Lower lobe of right lung (tissue), 2 donors: ENCODE results near the gene CNIH3. TPM values are rescaled to one million over a fixed set of nuclear protein-coding genes. Genes with fewer than 3 reads are reported as not detected.

Experiments used
- ATAC-seq, 2 donors: fragments of 200-7000 bp; cut with Tn5 transposase; one replicate each; pipeline ENCODE4 v1.9.1; 2020 to 2022; ENCODE audit warnings: mild to moderate bottlenecking in 2 of 2, moderate library complexity in 2 of 2
- DNase-seq: peaks from one replicate; pipeline ENCODE4 v3.0.0-alpha.2; 2020
- H3K27ac ChIP-seq: fragments of 200-600 bp; one replicate; pipeline ENCODE4 v1.8.0; 2022
- H3K27me3 ChIP-seq: fragments of 200-600 bp; one replicate; pipeline ENCODE4 v1.8.0; 2022; ENCODE audit warnings: low read depth
- H3K36me3 ChIP-seq: fragments of 200-600 bp; one replicate; pipeline ENCODE4 v1.8.0; 2022; ENCODE audit warnings: mild to moderate bottlenecking
- H3K4me1 ChIP-seq: fragments of 200-600 bp; one replicate; pipeline ENCODE4 v1.8.0; 2022
- H3K4me3 ChIP-seq: fragments of 200-600 bp; one replicate; pipeline ENCODE4 v1.8.0; 2022; ENCODE audit warnings: mild to moderate bottlenecking
- H3K9me3 ChIP-seq: fragments of 200-600 bp; one replicate; pipeline ENCODE4 v1.8.0; 2022
- CTCF ChIP-seq: fragments of 200-600 bp; IDR thresholded peaks from one replicate; pipeline ENCODE4 v1.8.0; 2022; ENCODE audit warnings: antibody characterized with exemption, mild to moderate bottlenecking
- intact Hi-C: fragments of 100-400 bp; cut with DNase I; formaldehyde crosslinking; loops from one replicate; pipeline ENCODE4 v1.11.0; 2022
- total RNA-seq: library from RNA; stranded (reverse); fragmentation: NEBNext Ultra II Directional; extraction: Animal tissue kit (Norgen Biotek cat#: 25700); gene quantifications from one replicate; pipeline ENCODE4 v1.2.1, GENCODE V29; 2021
- donor health status: DM: no; HTN: yes; CAD: no; lungs with severe emphysema.

CNIH3 gene
- total RNA-seq, 1 donor from 2014 or later: 2.1 TPM

DNA sequence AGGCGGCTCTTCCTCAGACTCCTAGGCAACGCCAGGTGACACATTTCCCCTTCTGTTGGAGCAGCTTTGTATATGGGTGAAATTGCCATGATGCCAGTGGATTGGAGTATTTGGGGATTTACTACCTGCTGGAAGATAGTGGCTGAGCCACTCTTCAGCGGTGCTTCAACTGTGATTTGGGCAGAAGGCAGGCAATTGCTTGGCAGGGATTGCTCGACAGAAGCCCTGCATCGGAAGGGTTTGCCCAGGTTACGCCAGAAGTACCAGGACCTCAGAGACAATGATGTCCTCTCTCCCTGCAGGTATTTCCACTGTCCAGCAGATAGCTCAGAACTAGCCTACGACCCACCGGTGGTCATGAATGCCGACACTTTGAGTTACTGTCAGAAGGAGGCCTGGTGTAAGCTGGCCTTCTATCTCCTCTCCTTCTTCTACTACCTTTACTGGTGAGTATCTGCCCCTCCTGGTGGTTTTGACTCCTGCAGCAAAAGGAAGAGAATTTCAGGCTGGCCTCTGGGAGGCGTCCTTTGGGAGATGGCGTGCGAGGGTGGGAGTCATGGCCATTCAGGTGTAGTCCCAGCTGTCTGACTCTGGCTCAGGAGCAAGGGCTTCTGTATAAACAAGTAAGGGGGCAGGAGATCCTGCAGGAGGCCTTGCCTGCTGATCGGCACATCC, 118.3 kb downstream of the CNIH3 start:
- intact Hi-C loops: no loop called here
- ATAC-seq: no peak
- TF ChIP-seq CTCF: no peak
- DNase-seq: no peak
- H3K27me3 ChIP-seq: no peaks in the 10 kb centered on the region
- H3K9me3 ChIP-seq: no peaks in the 10 kb centered on the region
- no peak overlapping the region for H3K27ac ChIP-seq
- H3K36me3 ChIP-seq: no peaks in the 10 kb centered on the region
- no peak overlapping the region for H3K4me3 ChIP-seq
- peaks cover 28% of the 10 kb centered on the region for H3K4me1 ChIP-seq

DNA sequence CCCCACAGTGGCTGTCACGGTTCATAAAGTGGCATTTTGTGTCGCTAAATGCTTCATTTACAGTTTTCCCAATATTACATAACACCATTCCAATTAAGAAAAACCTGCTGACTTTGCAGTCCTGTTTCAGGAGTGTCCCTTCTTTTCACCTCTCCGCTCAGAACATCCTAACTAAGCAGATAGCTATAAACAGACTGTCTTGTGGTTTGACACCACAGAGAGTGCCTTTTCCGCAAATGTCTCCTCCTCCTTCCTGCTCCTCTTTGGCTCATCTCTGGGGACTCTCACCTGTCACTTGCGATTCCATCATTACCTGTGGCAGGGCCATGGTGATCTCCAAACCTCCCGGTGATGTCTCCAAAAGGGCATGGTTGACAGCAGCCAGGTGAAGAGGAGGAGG, 119.0 kb downstream of the CNIH3 start:
- ATAC-seq (no peak), DNase-seq (no peak)
- H3K4me3 ChIP-seq: no peak overlapping the region
- H3K27ac ChIP-seq: no peak overlapping the region
- TF ChIP-seq CTCF: no peak
- H3K36me3 ChIP-seq: no peaks in the 10 kb centered on the region
- intact Hi-C loops: no loop called here
- no peaks in the 10 kb centered on the region for H3K27me3 ChIP-seq
- H3K9me3 ChIP-seq: no peaks in the 10 kb centered on the region
- peaks cover 28% of the 10 kb centered on the region for H3K4me1 ChIP-seq

DNA sequence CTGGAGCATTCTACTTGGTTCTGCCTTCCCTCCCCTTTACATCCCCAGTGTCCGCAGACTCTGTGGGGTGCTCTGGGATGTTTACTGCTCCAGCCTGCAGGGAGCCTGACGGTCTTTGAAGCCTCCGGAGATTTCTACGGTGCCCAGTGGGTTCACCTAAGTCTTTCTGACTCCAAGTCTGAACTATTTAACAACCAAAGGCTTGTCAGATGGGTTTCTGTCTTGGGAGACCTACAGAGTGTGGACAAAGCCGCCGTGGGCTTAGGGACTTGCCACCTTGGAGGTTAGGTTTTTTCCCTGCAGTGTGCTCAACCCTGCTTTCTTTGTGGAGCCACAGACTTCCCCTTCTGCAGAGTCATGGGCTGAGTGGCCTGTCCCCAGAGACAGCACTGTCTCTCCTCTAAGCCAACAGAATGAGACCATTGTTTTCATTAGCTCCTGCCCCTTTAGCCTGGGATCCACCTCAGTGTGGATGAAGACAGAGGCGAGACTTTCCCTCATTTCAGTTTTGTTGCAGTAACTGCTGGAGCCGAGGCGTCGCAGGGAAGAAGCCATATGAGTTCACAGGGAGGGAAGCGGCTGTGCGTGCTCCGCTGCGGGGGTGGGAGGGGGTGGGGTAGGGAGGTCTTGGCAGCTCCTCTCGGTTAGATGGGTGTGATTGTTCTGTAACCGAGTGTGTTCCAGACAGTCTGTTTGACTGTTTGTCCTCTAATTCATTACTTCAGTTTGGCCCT, 120.7 kb downstream of the CNIH3 start:
- ATAC-seq (peak; percentile 22 to 33), DNase-seq (no peak)

GRCh38 chr1:224737353-224737727, 121.2 kb downstream of the CNIH3 start:
- ATAC-seq: no peak
- DNase-seq: no peak
- H3K4me3 ChIP-seq: no peak overlapping the region
- H3K27me3 ChIP-seq: no peaks in the 10 kb centered on the region
- no peaks in the 10 kb centered on the region for H3K36me3 ChIP-seq
- no peak overlapping the region for H3K27ac ChIP-seq
- no peaks in the 10 kb centered on the region for H3K9me3 ChIP-seq
- TF ChIP-seq CTCF: no peak
- H3K4me1 ChIP-seq: peaks cover 28% of the 10 kb centered on the region
- intact Hi-C loops: no loop called here

More for the DNA sequence above, 120.7 kb downstream of the CNIH3 start:
- intact Hi-C loops: no loop called here
- no peak overlapping the region for H3K4me3 ChIP-seq
- H3K27me3 ChIP-seq: no peaks in the 10 kb centered on the region
- no peak for TF ChIP-seq CTCF
- no peaks in the 10 kb centered on the region for H3K9me3 ChIP-seq
- no peak overlapping the region for H3K27ac ChIP-seq
- no peaks in the 10 kb centered on the region for H3K36me3 ChIP-seq
- peaks cover 28% of the 10 kb centered on the region for H3K4me1 ChIP-seq

DNA sequence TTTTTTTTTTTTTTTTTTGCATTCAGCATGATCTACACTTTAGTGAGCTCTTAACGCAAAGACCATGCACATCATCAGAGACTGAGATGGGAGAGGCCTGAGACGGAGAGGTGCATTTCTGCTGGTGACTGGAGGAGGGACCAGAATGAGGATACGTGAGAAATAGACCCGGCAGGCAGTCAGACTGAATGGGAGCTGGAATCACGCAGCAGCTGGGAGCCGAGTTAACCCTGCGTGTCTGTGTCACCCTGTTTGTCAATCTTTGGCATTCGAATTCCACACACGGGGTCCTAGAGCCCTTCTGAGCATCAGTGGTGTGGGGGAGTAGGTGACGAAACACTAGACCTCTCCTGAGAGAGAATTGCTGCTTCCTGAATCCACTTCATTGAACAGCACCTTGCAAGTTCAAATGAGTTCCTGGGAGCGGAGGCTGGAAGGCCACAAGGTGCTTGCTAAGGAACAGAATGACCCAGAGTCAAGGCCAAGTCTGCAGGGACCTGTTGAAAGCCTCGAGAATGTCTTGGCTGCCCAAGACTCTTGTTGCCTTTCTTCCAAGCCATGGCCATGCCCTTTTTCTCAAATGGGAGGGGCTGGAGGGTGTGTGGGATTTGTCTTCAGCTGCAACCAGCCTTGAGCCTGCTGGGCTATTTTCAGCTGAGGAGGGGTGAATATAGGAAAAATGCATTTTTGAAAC, 123.3 kb downstream of the CNIH3 start:
- DNase-seq (no peak), ATAC-seq (no peak)
- no peak for TF ChIP-seq CTCF

More for the DNA sequence above, 123.3 kb downstream of the CNIH3 start:
- Histone ChIP-seq H3K4me3 (no peak overlapping the region), H3K27me3 (no peaks in the 10 kb centered on the region), H3K36me3 (no peaks in the 10 kb centered on the region), H3K9me3 (no peaks in the 10 kb centered on the region), H3K4me1 (peaks cover 13% of the 10 kb centered on the region), H3K27ac (no peak overlapping the region)
- intact Hi-C loops: no loop called here
